ENCODE data around the gene FAM90A1.
"Not testable (repeated sequence)": the region's sequence is repeated elsewhere in the genome, so short reads cannot be mapped to it uniquely, and the experiment has no call there.

FAM90A1 gene, protein sequence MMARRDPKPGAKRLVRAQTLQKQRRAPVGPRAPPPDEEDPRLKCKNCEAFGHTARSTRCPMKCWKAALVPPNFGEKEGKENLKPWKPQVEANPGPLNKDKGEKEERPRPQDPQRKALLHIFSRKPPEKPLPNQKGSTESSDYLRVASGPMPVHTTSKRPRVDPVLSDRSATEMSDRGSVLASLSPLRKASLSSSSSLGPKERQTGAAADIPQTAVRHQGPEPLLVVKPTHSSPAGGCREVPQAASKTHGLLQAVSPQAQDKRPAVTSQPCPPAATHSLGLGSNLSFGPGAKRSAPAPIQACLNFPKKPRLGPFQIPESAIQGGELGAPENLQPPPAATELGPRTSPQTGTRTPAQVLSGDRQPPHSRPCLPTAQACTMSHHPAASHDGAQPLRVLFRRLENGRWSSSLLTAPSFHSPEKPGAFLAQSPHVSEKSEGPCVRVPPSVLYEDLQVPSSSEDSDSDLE

DNA sequence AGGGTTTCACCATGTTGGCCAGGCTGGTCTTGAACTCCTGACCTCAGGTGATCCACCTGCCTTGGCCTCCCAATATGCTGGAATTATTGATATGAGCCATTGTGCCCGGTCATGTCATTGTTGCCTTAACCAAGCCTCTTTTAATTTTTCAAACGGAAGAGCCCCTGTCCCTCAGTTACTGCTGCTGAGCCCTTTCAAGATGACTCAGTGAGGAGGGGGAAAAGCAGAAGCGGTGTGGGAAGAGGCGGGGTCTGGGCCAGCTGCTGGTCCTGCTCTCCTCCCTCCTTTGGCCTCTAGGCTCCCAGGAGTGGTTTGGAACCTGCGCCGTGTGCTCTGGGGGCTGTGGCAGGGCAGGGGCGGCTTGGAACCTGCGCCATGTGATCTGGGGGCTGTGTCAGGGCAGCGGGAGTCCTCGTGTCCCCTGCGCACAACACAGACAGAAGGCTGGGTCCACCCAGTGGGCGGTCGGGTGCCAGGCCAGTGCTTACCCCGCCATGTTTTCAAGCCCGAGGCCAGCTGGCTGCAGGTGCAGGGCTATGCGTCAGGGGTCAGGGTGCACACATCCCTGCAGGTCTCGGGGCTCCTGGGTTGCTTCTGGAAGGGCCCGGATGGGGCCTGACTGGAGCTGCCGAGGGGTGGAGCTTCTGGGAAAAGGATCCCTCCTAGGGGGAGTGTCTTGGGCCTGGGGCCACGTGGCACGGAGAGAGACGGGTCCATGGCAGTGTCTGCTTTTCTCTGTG, at the start of gene FAM90A1:
Gene FAM90A1 (minus strand): TSS at position 627 of the 740 bp plus-strand sequence. CDS start 2,786 bp downstream, outside the sequence.
- not testable (repeated sequence) for DNase-seq

DNA sequence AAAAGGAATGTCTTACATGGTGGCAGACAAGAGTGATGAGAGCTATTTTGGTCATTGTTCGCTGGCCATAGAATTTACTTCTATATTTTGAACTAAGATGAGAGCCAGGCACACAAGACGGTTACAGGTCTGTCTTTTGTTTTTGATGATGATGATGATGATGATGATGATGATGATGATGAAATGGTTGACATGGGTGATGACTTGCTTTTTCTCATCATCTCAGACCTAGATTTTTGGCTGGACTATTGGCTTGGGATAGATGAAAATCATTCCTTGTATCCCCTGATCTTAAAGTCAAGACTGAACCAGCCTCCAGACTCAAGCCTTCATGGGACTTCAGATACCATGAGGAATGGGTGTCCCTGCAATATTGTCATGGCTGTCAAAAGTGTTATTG, 49.0 kb upstream of the FAM90A1 start:
- not testable (repeated sequence) for DNase-seq

DNA sequence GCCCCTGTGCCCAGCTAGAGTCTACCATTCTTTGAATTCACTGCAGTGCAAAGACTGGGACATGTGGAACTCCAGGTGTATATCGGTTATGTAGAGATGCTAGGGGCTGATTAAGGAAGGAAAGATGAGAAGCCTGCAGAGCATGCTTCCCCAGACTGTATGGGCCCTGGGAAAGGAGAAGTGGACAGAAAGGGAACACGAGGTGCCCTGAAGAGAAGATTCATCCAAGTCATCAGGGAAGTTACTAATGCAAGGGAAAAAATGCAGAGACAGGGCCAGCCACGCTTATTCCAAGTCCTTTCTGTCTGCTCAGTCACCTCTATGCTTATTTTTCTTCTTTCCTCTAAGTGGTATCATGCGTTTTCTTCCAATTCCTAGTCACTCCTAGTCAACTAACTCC, 39.3 kb upstream of the FAM90A1 start:
- not testable (repeated sequence) for DNase-seq

DNA sequence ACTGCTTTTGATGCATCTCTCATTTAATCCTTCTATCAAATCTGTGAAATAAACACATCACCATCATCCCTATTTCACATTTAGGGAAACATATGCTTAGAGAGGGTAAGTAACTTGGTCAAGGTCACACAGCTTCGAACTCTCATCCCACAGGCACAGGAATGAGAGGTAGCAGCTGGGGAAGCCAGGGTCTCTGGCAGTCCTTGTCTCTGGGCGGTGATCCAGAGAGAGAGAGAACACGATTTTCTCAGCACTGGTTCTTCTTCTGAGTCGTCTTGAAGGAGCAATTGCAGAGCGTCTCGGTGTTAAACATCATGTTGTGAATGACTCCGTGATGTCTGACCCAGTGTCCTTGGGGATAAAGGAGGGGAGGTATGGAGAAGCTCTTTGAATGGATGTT, 36.8 kb upstream of the FAM90A1 start:
- DNase-seq = not testable (repeated sequence)

DNA sequence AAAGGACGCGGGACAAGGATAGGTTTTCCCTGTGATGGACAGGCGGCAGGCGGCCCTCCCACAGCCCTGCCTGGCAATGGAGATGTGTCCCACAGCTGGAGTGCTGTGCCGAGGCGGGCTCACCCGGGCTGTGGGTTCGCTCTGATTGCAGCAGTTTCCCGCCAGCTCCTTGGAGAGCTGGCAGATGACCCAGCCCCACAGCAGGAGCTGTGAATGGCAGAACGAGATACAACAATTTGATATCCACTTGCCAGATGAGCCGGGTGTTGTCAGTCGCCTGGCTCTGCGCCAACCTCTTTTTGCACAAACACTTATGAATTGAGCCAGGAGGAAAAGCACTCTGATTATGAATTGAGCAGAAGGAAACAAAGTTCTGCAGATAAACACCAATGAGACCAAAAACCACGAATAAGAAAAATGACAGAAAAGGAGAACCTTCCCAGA, 33.7 kb upstream of the FAM90A1 start:
- DNase-seq = peak; percentile 83

DNA sequence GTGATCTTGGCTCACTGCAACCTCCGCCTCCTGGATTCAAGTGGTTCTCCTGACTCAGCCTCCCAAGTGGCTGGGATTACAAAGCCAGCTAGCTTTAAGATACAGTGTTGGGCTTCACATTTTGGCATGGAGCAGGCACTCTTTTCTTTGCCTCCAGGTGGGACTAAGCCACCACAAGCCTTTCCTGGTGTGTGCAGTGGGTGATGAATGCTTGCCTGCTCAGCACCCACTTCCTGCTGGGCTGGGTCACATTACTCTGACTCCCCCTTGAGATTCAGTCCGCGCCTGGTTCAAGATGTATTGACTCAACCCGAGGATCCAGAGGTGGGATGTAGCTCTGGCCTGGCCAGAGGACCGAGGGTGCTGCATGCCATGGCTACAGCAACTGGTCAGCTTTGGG, 28.9 kb upstream of the FAM90A1 start:
- DNase-seq = not testable (repeated sequence)

DNA sequence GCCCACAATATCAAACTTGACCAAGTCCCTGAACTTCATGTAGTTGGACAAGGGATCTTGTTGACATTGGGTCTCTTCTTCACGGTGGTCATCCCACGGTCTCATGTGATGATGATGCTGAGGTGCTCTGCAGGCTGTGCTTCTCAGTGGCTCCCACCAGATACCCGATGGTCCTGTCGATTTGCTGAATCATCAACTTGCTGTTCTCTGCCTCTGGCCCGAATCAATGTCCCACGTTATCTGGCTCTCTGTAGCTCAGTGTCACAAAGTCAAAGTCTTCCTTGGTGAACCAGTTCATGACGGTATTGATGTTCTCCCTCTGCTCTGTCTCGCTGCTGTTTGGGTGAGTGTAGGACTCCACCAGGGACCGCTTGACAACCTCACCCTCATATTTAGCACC, 27.3 kb upstream of the FAM90A1 start:
- DNase-seq = not testable (repeated sequence)

DNA sequence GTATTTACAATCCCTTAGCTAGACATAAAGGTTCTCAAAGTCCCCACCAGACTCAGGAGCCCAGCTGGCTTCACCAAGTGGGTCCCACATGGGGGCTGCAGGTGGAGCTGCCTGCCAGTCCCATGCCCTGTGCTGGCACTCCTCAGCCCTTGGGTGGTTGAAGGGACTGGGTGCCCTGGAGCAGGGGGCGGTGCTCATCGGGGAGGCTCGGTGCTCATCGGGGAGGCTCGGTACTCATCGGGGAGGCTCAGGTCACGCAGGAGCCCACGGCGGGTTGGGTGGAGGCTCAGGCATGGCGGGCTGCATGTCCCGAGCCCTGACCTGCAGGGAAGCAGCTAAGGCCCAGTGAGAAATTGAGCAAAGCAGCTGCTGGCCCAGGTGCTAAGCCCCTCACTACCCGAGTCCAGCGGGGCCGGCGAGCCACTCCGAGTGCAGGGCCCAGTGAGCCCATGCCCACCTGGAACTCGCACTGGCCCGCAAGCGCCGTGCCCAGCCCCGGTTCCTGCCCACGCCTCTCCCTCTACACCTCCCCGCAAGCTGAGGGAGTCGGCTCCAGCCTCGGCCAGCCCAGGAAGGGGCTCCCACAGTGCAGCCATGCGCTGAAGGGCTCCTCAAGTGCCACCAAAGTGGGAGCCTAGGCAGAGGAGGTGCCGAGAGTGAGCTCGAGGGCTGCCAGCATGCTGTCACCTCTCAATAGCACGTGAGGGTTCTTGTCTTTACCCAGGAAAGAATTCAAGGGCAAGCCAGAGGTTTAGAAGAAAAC, 24.8 kb upstream of the FAM90A1 start:
- not testable (repeated sequence) for DNase-seq

DNA sequence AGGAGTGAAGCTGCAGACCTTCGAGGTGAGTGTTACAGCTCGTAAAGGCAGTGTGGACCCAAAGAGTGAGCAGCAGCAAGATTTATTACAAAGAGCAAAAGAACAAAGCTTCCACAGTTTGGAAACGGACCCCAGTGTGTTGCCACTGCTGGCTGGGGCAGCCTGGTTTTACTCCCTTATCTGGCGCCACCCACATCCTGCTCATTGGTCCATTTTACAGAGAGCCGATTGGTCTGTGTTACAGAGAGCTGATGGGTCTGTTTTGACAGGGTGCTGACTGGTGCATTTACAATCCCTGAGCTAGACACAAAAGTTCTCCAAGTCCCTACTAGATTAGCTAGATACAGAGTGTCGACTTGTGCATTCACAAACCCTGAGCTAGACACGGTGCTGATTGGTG, 24.2 kb upstream of the FAM90A1 start:
- not testable (repeated sequence) for DNase-seq

DNA sequence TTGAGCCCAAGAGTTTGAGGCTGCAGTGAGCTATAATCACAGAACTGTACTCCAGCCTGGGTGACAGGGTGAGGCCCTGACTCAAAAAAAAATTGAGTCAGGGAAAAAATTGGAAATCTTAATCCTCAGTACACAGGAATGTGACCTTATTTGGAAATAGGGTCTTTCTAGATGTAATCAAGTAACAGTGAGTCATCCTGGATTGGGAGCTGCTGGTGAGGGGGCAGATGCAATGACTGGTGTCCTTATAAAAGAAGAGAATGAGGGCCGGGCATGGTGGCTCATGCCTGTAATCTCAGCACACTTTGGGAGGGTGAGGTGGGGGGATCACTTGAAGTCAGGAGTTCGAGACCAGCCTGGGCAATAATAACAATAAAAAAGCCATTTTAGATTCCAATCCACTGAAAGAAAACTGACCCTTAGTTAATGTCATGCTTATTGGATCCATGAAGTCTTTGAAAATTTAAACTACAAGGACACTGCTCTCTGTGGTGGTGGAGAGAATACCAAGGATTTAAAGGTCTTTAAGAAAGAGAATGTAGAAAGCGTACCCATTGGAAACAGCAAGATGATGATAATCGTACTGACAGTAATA, 19.6 kb upstream of the FAM90A1 start:
- not testable (repeated sequence) for DNase-seq

DNA sequence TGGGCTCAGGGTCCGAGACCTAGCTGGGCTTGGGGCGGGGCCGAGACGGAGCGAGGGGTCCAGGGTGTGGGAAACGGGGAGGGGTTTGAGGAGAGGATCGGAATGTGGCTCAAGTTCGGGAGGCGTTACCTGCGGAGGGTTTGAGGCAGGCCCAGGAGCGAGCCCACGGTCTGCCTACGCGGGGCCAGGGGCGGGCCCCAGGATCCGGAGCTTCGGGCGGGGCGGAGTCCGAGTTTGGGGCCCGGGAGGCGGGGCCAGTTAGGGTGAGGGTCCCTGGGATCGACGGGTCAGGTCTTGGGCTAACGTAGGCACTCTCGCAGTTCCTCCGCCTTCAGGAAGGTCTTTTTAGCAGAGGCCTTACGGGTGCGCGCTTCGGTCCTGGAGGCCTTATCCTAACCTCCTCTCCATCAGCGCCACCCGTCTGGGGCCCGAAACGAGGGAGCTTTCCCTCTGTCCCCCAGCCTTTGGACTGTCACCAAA, 16.3 kb upstream of the FAM90A1 start:
- DNase-seq = peak; percentile 76

DNA sequence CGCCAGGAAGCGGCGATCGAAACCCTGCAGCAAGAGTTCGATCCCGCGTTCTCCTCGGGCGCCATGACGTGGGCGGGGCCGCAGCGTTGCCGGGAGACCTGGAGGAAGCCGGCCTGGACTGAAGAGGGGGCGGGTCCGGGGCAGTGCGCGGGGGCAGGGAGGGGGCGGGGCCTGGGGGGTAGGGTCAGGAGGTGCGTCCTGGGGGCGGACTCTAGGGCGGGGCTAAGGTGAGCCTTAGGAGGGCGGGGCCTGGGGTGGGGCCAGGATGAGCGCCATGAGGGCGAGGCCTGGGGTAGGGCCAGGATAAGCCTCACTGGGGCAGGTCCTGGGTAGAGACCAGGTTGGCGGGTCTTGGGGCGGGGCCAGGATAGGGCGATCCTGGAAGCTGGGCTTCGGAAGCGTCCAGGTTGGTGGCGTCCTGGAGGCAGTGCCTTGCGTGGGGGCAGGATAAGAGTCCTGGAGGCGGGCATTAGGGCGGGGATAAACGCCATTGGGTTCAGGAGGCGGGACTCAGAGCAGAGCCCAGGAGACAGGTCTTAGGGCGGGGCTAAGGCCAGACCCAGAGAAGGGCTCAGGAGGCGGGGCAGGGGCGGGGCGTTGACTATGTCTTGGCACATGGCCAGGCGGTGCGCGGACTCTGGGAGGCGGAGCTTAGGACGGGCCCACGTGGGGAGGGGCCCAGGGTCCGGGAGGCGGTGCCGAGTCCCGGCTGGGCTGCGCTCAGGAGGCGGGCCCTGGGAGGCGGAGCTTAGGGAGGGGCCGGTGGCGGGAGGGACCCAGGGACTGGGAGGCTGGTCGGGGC, 15.7 kb upstream of the FAM90A1 start:
- peak; percentile 95 for DNase-seq

DNA sequence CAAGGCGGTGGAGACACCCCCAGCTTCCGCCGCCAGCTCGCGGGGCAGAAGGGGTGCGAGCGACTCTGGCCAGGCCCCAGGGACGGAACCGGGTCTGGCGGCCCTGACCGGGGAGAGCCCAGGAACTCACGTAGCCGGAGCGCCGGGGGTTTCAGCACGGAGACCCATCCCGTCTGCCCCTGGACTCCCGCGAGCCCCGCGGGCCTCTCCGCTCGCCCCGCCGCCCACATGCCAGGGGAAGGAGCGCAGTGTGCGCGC, 15.1 kb upstream of the FAM90A1 start:
- not testable (repeated sequence) for DNase-seq

DNA sequence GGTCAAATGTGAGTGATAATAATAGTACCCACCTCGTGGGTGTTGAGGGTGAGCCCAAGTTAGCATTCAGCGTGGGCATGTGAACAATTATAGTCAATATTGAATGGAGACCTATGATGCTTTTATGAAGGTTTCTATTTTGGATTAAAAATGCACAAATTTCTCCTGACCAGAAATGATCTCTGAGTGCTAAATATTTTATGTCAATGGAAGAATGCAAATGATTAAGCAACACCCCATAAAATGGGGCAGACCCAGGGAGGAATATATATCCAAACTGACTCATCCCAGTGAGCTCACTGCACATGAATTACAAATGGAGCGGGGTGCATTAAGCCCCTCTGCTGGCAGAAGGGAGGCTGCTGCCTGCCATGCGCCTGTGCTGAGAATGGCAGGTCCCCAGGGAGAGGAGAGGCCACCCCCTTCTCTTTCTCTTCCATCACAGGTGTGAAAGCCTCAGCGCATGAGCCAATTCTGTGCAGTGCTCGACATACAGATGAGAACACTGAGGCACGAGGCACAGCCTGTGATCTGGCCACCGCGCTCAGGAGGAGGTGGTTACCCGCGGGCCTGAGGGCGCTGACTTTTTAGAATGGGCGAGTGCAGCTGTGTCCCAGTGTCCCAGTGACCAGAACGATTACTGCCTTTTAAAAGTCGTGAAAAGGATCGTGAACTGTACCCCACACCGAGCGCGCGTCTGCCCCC, 14.7 kb upstream of the FAM90A1 start:
- DNase-seq = peak; percentile 63

DNA sequence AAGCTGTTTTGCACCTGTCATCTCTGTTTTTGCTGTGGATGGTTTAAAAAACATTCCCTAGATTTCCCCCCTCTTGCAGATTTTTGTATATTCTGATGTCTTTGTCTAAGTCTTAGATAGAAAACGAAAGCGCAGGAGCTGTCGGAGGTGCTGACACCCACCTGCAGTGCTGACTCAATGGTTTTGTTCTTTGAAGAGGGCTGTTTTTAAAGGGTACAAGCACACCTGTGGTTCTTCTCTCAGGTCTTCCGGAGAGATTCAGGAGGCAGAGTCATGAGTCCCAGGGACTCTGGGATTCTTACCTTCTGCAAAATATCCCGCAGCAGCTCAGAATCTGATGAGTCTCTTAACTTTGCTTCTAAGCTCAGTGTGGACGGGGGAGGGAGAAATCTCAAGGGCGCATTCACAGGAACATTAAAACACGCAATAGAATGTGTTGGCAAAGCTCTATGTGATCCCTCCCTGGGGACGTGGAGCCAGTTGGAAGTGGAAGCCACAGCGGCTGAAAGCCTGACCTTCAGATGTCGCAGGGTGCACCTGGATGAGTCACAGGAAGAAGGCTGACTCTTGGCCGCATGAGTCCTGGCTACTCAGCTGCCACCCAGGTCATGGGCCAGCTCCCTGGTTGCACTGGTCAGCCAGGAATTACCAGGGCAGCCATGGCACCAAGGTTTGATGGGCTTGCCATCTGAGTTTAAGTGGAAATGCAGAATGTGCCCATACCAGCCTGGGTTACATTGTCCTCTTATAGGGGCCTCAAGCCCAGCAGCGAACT, 13.1 kb upstream of the FAM90A1 start:
- DNase-seq = not testable (repeated sequence)

DNA sequence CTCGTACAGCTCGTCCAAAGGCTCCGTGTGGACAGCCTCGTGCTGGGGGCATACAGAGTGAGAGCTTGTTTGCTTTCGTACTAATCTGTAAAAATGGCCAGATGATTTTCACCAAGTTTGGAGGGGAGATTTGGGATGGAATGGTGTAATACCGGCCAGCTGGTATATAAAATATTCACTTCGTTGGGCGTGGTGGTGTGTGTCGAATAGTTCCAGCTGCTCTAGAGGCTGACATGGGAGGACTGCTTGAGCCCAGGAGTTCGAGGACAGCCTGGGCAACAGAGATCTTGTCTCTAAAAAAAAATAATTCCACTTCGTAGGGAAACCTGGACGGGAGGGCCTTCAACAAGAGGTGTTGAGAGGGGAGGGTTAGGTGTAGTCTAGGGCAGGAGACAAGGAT, 9.6 kb upstream of the FAM90A1 start:
- DNase-seq = not testable (repeated sequence)

DNA sequence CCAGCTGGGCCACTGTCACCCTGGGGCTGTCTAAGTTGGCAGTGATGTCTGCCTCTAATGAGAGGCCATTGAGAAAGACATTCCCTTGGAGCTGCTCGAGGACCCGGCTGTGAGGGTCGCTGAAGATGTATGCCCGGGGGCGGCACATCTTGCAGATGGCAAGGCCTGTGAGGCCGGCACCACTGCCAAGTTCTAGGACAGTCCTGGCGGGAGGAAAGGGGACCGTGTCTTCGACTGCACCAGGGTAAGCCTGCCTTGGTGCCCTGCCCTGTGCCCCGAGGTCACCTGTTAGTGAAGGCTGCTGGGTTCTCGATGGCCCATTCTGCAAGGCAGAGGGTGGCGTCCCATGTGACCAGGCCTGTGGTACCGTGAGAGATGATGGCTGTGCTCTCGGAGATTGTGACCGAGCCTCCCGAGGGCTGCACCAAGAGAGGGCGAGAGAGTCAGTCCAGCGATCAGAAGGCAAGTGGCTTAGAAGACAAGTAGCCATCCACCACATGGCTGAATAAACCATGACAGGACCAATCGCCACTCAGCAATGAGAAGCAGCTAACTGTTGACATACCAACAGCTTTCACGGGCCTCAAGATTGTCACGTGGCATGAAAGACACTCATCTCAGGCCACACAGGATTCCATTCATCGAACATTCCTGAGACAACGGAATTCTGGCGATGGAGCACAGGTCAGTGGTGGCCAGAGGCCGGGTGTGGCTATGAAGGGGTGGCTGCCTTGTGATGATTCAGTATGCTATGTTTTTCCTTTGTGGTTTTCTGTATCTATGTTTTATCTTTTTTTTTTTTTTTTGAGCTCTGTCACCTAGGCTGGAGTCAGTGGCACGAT, 8.1 kb upstream of the FAM90A1 start:
- not testable (repeated sequence) for DNase-seq

DNA sequence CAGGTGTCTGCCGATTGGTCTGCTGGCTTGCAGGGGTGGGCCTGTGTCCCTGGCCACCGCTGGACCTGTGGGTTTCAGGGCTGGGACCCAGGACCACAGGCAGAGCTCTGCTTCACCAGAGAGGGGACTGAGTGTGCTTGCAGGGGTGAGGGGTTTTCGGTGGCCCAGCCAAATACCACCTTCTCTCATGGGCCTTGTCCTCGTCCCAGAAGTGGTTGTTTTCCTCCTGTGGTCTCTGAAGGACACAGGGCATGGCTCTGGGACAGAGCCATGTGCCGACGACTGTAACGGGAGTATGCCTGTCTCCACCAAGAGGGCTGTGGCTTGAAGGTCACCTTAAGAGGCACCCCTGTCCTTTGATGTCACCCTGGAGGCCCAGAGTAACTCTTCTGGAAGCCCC, 7.3 kb upstream of the FAM90A1 start:
- DNase-seq = not testable (repeated sequence)

DNA sequence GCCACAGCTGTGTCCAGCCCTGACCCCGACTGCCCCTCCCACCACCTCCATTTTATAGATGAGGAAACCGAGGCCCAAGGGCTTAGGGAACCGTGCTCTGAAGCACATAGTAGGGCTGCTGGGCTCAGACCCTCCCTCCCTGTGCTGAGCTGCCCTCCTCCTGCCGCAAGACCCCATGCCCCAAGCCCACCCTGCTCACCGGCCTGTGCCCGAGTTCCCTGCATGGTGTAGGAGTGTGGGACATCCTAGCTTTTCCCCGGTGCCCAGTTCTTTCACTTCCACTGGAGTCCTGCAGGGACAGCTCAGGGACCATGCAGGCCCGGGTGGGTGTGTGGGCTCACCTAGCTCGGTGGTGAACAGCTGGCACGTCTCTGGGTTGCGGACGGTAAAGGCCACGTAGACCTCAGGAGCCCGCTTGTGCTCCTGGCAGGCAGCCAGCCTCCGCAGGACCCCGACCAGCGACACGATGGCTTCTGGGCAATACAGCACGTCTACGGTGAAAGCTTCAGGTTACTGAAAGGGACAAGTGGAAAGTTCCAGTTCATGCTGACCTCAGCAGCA, 6.6 kb upstream of the FAM90A1 start:
- DNase-seq = peak; percentile 51

All from NCI-H345 (cell line).